HG03159 (cell line): ENCODE results near the gene NACA.
"Not testable (repeated sequence)": the region's sequence is repeated elsewhere in the genome, so short reads cannot be mapped to it uniquely, and the experiment has no call there.

Experiments
- ATAC-seq: cut with Tn5 transposase; IDR thresholded peaks from one replicate; pipeline ENCODE4 v1.9.1; 2021; ENCODE audit warnings: mild to moderate bottlenecking, moderate library complexity; ENCODE audit not compliant: unreplicated experiment

NACA gene

GRCh38 chr12:56725723-56726102, 614 bp upstream of the NACA start:
- ATAC-seq, result no peak

GRCh38 chr12:56724701-56724971, 463 bp downstream of the NACA start:
- peak; percentile 2 for ATAC-seq

- no peak for ATAC-seq
Observed at GRCh38 chr12:56723889-56724700, 1.0 kb downstream of the NACA start.

GRCh38 chr12:56723352-56723751, 1.7 kb downstream of the NACA start:
- no peak for ATAC-seq

GRCh38 chr12:56722832-56723231, 2.3 kb downstream of the NACA start:
- ATAC-seq, result no peak

GRCh38 chr12:56721721-56722120, 3.4 kb downstream of the NACA start:
- no peak for ATAC-seq

- no peak for ATAC-seq
Observed at GRCh38 chr12:56721216-56721615, 3.9 kb downstream of the NACA start.

- no peak for ATAC-seq
Observed at GRCh38 chr12:56720731-56721151, 4.4 kb downstream of the NACA start.

GRCh38 chr12:56719056-56719455, 6.0 kb downstream of the NACA start:
- ATAC-seq, result no peak

- ATAC-seq, result no peak
Observed at GRCh38 chr12:56718636-56719035, 6.5 kb downstream of the NACA start.

GRCh38 chr12:56718149-56718548, 7.0 kb downstream of the NACA start:
- no peak for ATAC-seq

GRCh38 chr12:56716933-56717880, 7.9 kb downstream of the NACA start:
- ATAC-seq, result no peak

- no peak for ATAC-seq
Observed at GRCh38 chr12:56716458-56716857, 8.6 kb downstream of the NACA start.

GRCh38 chr12:56715798-56716197, 9.3 kb downstream of the NACA start:
- no peak for ATAC-seq

- no peak for ATAC-seq
Observed at GRCh38 chr12:56714431-56714929, 10.6 kb downstream of the NACA start.

GRCh38 chr12:56713345-56713744, 11.8 kb downstream of the NACA start:
- no peak for ATAC-seq

- no peak for ATAC-seq
Observed at GRCh38 chr12:56709759-56710376, 15.2 kb downstream of the NACA start.

GRCh38 chr12:56704522-56704921, 20.6 kb downstream of the NACA start:
- not testable (repeated sequence) for ATAC-seq

- no peak for ATAC-seq
Observed at GRCh38 chr12:56699020-56699661, 26.0 kb downstream of the NACA start.

GRCh38 chr12:56695327-56696101, 29.6 kb downstream of the NACA start:
- ATAC-seq, result no peak
